NCI-H510A (cell line): ENCODE measurements around the gene C1QTNF5.

Experiments used
- DNase-seq: peaks from one replicate; lab custom pipeline; 2025; lab: John Stamatoyannopoulos, UW

C1QTNF5 gene

GRCh38 chr11:119373059-119373920 lies 32.6 kb upstream of the C1QTNF5 start:
- DNase-seq: no peak

GRCh38 chr11:119372260-119373058 lies 31.8 kb upstream of the C1QTNF5 start:
- no peak for DNase-seq

- no peak for DNase-seq
These were observed 31.1 kb upstream of the C1QTNF5 start for GRCh38 chr11:119371778-119372182.

GRCh38 chr11:119371067-119371601 lies 30.5 kb upstream of the C1QTNF5 start:
- no peak for DNase-seq

- no peak for DNase-seq
These were observed 29.9 kb upstream of the C1QTNF5 start for GRCh38 chr11:119370486-119371046.

- DNase-seq: no peak
These were observed 28.6 kb upstream of the C1QTNF5 start for GRCh38 chr11:119369132-119369925.

- DNase-seq: no peak
These were observed 27.7 kb upstream of the C1QTNF5 start for GRCh38 chr11:119368121-119369034.

- no peak for DNase-seq
These were observed 27.0 kb upstream of the C1QTNF5 start for GRCh38 chr11:119367661-119368120.

GRCh38 chr11:119366690-119367620 lies 26.3 kb upstream of the C1QTNF5 start:
- no peak for DNase-seq

GRCh38 chr11:119365071-119365591 lies 24.4 kb upstream of the C1QTNF5 start:
- DNase-seq: no peak

GRCh38 chr11:119363851-119364590 lies 23.3 kb upstream of the C1QTNF5 start:
- no peak for DNase-seq

GRCh38 chr11:119363081-119363850 lies 22.6 kb upstream of the C1QTNF5 start:
- no peak for DNase-seq

GRCh38 chr11:119362741-119363080 lies 22.0 kb upstream of the C1QTNF5 start:
- no peak for DNase-seq

GRCh38 chr11:119361941-119362725 lies 21.4 kb upstream of the C1QTNF5 start:
- no peak for DNase-seq

GRCh38 chr11:119361056-119361787 lies 20.5 kb upstream of the C1QTNF5 start:
- peak; percentile 61 for DNase-seq
